Activated CD8-positive, alpha-beta memory T cell treated with anti-CD3 and anti-CD28 coated beads, Interleukin-2, amount 50 U/mL, for 24 hours (primary cell): Measurements from ENCODE around the gene WWTR1.

Experiments
- DNase-seq: peaks from one replicate; pipeline ENCODE4 v3.0.0-alpha.2; 2020; ENCODE audit errors: extremely low read depth

The WWTR1 gene

GRCh38 chr3:149566292-149566975 lies 91.4 kb downstream of the WWTR1 start:
- no peak for DNase-seq

GRCh38 chr3:149564079-149564478 lies 93.7 kb downstream of the WWTR1 start:
- no peak for DNase-seq

- DNase-seq = no peak
Measured at GRCh38 chr3:149563114-149563513, 94.7 kb downstream of the WWTR1 start.

GRCh38 chr3:149560617-149561016 lies 97.2 kb downstream of the WWTR1 start:
- DNase-seq = no peak

GRCh38 chr3:149560001-149560400 lies 97.8 kb downstream of the WWTR1 start:
- no peak for DNase-seq

GRCh38 chr3:149559525-149559924 lies 98.3 kb downstream of the WWTR1 start:
- DNase-seq = no peak

GRCh38 chr3:149555927-149556326 lies 101.9 kb downstream of the WWTR1 start:
- DNase-seq = no peak

- no peak for DNase-seq
Measured at GRCh38 chr3:149554826-149555225, 103.0 kb downstream of the WWTR1 start.

- DNase-seq = no peak
Measured at GRCh38 chr3:149553781-149554451, 103.9 kb downstream of the WWTR1 start.

- DNase-seq = no peak
Measured at GRCh38 chr3:149552700-149553099, 105.1 kb downstream of the WWTR1 start.

- no peak for DNase-seq
Measured at GRCh38 chr3:149551500-149551899, 106.3 kb downstream of the WWTR1 start.

GRCh38 chr3:149548669-149549065 lies 109.2 kb downstream of the WWTR1 start:
- DNase-seq = no peak

GRCh38 chr3:149547954-149548668 lies 109.7 kb downstream of the WWTR1 start:
- DNase-seq = no peak

GRCh38 chr3:149547413-149547812 lies 110.4 kb downstream of the WWTR1 start:
- no peak for DNase-seq

- DNase-seq = no peak
Measured at GRCh38 chr3:149545049-149545448, 112.8 kb downstream of the WWTR1 start.

- no peak for DNase-seq
Measured at GRCh38 chr3:149542375-149543312, 115.2 kb downstream of the WWTR1 start.

GRCh38 chr3:149541091-149541491 lies 116.7 kb downstream of the WWTR1 start:
- DNase-seq = no peak

GRCh38 chr3:149538371-149538770 lies 119.5 kb downstream of the WWTR1 start:
- no peak for DNase-seq

- no peak for DNase-seq
Measured at GRCh38 chr3:149536429-149536828, 121.4 kb downstream of the WWTR1 start.

GRCh38 chr3:149535333-149535685 lies 122.5 kb downstream of the WWTR1 start:
- no peak for DNase-seq

GRCh38 chr3:149534671-149535332 lies 123.0 kb downstream of the WWTR1 start:
- DNase-seq = no peak
